ENCODE measurements around the gene FRYL.
"Not testable (repeated sequence)": the region's sequence is repeated elsewhere in the genome, so short reads cannot be mapped to it uniquely, and the experiment has no call there.

FRYL gene

DNA sequence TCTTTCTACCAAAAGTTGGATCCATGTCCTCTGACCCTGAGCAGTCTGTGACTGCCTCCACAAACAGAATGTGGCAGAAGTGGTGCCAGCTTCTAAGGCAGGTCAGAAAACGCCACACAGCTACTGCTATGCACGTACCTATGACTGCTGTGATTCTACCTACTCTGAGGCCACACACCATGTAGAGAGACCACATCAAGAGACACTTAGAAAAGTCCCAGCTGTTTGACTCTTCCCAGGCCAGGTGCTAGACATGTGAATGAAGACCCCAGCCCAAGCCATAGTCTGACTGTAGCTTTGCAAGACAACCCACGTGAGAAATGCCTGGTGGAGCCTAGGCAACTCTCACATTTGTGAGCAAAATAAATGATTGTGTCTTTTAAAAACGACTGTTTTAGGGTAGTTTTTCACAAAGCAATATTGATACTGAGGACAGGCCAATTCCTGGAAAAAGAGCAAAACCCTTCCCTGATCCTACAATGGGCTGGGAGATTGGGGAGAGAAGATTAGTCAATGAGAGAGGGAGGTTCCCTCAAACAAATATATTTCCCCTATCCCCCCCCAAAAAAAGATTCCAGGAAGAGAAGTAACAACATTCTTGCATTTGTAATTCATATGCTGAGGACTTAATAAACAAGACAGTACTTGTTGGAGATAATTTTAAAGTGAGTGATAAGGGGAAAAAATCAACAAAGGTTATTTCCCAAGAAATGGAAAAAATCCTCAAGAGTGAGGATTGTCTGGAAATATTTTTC lies 33.3 kb downstream of the FRYL start:
- no peak for DNase-seq (ENCODE audit: low read depth)

DNA sequence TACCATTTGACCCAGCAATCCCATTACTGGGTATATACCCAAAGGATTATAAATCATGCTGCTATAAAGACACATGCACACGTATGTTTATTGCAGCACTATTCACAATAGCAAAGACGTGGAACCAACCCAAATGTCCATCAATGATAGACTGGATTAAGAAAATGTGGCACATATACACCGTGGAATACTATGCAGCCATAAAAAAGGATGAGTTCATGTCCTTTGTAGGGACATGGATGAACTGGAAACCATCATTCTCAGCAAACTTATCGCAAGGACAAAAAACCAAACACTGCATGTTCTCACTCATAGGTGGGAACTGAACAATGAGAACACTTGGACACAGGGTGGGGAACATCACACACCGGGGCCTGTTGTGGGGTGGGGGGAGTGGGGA lies 34.9 kb downstream of the FRYL start:
- DNase-seq (ENCODE audit: low read depth), result not testable (repeated sequence)

DNA sequence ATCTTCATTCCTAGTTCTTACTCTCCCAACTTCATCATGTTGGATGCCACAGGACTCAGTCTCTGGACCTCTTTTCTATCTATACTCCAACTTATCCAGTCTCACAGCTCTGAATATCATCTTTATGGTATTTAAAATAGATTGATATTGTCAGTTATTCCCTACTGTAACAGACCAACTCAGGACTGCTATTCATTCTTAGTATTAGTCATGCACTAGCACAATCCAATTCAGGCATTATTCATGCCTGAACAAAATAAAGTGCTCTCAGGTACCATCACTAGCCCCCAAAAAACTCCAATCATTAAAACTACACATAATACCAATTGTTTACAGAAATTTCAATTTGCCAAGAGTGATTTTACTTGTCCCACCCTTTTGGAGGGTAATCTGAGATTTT lies 37.7 kb downstream of the FRYL start:
- DNase-seq (ENCODE audit: low read depth), result no peak

DNA sequence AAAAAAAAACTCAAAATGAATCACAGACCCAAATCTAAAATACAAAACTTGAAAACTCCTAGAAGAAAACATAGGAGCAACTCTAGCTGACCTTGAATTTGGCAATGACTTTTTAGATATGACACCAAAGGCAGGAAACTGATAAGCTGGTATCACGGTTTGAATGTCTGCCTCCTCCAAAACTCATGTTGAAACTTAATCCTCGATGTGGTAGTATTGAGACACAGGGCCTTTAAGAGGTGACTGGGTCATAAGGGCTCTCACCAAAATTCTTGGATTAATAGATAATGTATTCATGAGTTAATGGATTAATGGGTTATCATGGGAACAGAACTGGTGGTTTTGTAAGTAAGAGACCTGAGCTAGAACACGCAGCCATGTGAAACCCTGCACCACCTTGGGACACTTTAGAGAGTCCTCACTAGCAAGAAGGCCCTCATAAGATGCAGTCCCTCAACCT lies 40.5 kb downstream of the FRYL start:
- no peak for DNase-seq (ENCODE audit: low read depth)

DNA sequence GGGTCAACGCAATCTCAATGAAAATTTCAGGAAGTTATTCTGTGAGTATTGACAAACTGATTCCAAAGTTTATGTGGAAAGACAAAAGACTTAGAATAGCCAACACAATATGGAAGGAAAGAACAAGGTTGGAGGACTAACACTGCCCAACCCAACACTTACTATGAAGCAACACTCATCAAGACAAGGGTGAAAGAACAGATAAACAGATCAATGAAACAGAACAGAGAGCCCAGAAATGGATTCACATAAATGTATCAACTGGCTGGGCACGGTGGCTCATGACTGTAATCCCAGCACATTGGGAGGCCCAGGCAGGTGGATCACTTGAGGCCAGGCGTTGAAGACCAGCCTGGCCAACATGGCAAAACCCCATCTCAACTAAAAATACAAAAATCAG lies 41.2 kb downstream of the FRYL start:
- no peak for DNase-seq (ENCODE audit: low read depth)

DNA sequence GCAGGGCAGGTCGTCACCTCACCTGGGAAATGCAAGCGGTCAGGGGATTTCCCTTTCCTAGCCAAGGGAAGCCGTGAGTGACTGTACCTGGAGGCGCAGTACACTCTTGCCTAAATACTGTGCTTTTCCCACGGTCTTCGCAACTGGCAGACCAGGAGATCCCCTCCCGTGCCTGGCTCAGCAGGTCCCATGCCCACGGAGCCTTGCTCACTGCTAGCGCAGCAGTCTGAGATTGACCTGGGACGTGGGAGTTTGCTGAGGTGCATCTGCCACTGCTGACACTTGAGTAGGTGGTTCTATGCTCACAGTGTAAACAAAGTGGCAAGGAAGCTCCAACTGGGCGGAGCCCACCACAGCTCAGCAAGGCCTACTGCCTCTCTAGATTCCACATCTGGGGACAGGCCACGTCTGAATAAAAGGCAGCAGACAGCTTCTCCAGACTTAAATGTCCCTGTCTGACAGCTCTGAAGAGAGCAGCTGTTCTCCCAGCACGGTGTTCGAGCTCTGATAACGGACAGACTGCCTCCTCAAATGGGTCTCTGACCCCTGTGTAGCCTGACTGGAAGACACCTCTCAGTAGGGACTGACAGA lies 51.1 kb downstream of the FRYL start:
- peak; percentile 12 for DNase-seq (ENCODE audit: low read depth)

DNA sequence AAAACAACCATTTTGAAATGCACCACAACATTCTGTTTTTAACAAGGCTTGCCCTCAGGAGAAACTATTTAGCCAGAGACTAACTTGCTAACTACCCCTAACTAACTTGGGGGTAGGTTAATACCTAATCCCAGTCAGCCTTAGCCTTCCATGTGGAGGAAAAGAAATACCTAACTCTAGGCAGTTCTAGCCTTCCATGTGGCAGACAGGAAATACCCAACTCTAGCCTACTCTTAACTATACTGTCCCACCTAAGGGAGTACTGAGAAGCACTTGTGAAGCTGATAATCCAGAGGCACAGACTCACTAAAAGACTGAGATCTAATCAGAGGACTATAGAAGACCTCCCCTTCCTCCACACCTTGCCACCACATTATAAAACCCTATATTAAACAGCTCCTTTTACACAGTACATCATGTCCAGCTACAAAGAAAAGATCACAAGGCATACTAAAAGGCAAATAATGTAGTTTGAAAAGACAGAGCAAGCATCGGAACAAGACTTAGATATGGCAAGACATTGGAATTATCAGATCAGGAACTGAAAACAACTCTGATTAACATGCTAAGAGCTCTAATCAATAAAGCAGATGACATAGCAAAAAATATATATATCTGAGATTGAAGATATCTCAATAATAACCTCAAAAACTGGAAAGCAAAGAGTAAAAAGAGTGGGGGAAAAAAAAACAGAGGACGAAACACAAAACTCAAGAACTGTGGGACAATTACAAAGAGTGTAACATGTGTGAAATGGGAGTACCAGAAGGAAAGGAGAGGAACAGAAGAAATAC lies 52.2 kb downstream of the FRYL start:
- no peak for DNase-seq (ENCODE audit: low read depth)

DNA sequence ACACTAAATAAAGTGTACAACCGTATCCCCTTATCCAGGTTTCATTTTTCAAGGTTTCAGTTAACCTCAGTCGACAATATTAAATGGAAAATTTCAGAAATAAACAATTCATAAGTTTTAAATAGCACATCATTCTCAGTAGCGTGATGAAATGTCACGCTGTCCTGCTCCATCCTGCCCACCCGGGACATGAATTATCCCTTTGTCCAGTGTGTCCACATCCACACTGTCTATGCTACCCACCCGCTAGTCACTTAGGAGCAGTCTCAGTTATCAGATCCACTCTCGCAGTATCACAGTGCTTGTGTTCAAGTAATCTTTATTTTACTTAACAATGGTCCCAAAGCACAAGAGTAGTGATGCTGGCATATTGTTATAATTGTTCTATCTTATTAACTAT lies 54.7 kb downstream of the FRYL start:
- no peak for DNase-seq (ENCODE audit: low read depth)

DNA sequence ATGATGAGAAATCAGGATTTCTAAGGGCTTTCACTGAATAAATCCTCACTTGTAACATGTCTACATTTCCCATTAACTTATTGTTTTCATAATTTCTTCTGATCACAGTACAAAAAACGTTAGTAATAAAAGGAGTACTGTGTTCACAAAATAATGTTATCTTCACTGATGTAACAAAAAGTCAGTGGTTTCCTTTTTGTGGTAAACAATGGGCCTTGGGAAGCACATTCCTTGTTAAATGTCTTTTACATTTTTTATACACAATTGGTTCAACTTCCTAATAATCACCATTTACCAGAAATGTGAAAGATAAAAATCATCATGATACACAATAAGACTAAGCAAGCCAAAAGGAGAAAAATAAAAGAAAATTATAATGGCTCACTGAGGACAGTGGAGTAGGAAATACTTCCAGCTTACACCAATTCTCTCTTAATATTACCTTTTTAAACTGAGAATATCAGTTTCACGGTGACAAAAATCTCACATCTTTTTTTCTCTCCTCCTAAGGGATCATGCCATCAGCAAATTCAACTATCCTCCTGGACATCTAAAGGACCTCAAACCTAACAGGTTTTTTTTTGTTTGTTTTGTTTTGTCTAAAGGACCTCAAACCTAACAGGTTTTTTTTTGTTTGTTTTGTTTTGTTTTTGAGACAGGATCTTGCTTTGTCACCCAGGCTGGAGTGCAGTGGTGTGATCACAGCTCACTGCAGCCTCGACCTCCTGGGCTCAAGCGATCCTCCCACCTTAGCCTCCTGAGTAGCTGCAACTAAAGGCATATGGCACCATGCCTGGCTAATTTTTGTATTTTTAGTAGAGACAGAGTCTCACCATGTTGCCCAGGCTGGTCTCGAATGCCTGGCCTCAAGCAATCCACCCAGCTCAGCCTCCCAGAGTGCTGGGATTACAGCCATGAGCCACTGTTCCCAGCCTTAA lies 57.3 kb downstream of the FRYL start:
- no peak for DNase-seq (ENCODE audit: low read depth)

DNA sequence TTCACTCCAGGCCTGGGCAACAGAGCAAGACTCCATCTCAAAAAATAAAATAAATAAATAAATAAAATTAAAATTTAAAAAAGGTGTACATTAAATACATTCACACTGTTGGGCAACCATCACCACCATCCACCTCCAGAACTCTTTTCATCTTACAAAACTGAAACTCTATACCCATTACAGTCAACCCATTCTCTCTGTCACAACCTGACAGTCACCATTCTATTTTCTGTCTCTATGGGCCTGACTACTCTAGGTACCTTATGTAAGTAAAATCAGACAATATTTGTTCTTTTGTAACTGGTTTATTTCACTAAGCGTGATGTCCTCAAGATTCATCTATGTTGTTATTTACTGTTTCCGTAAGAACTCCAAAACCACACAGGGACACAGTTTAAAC lies 59.6 kb downstream of the FRYL start:
- DNase-seq (ENCODE audit: low read depth), result no peak

DNA sequence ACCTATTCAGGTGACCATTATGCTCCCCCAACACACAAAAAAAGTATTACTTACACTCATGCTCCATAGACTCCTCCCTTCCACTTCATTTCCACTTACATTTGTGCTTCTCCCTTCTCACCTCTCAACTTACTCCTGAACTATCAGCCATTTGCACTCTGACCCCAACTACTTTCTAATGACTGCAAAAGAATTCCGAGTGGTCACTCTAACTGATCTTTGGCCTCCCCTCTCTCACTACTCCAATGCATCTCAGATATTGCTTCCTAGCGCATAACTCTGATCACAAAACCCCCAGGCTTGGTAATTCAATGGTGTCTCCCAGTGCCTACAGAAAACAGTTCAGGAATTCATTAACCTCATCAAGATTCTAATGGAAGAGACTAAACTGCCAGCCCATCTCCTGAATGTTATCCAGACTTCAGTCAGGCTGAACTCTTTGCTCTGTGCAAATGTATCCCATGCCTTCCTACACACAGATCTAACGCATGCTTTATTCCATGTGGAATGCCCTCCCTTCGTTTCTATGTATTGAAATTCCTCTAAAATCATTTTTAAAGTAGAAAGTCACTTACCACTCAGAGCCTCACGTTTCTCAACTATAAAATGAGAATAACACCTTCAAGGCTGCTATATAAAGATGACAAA lies 61.1 kb downstream of the FRYL start:
- no peak for DNase-seq (ENCODE audit: low read depth)

DNA sequence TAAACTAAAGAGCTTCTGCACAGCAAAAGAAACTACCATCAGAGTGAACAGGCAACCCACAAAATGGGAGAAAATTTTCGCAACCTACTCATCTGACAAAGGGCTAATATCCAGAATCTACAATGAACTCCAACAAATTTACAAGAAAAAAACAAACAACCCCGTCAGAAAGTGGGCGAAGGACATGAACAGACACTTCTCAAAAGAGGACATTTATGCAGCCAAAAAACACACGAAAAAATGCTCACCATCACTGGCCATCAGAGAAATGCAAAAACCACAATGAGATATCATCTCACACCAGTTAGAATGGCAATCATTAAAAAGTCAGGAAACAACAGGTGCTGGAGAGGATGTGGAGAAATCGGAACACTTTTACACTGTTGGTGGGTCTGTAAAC lies 63.8 kb downstream of the FRYL start:
- DNase-seq (ENCODE audit: low read depth), result not testable (repeated sequence)

DNA sequence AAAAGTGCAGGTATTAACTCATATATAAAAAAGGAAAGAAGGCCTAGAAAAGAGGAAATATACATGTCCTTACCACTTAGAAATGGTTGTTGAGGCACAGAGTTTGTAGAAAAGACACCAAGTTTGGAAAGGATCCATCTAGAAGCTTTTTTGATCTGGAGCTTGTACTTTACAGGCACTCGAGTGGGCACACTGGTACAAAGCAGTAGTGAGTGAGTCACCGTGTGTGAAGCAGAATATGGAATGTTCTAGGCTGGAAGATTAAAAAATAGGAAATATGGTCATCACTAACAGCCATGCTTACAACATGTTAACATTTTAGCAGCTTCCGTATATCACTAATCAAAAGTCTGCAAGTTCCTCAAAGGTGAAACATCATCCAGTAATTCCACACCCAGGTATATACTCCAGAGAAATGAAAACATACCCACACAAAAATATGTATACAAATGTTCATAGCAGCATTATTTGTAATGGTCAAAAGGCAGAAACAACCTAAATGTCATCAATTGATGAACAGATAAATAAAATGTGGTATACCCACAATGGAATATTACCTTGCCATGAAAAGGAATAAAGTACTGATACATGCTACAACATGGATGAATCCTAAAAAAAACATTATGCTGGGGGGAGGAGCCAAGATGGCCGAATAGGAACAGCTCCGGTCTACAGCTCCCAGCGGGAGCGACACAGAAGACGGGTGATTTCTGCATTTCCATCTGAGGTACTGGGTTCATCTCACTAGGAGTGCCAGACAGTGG lies 69.5 kb downstream of the FRYL start:
- DNase-seq (ENCODE audit: low read depth), result no peak

DNA sequence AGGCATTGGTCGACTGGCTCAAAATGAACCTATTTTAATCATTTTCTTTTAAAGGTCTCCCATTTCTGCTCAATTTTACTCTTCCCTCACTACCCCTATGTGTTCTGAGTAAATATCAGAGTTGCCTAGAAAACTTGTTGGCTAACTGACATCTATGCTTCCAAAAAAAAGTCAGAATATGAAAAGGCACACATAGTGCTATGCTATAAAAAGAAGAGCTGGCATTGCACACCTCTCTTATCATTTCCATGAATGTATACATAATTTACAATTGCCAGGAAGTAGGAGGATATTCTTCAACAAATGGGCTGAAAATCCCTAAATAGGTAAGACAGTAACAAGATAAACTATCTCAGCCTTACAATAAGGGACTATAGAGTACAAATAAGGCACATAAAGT lies 70.2 kb downstream of the FRYL start:
- no peak for DNase-seq (ENCODE audit: low read depth)

DNA sequence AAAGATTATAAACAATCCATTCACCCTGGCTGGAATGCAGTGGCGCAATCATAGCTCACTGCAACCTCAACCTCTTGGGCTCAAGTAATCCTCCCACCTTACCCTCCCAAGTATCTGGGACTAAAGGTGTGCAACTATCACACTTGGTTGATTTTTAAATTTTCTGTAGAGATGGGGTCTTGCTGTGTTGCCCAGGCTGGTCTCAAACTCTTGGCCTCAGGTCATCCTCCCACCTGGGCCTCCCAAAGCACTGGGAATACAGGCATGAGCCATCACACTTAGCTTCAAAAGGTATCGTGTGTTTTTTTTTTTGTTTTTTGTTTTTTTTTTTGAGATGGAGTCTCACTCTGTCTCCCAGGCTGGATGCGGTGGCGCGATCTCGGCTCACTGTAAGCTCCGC lies 71.5 kb downstream of the FRYL start:
- DNase-seq (ENCODE audit: low read depth), result no peak

DNA sequence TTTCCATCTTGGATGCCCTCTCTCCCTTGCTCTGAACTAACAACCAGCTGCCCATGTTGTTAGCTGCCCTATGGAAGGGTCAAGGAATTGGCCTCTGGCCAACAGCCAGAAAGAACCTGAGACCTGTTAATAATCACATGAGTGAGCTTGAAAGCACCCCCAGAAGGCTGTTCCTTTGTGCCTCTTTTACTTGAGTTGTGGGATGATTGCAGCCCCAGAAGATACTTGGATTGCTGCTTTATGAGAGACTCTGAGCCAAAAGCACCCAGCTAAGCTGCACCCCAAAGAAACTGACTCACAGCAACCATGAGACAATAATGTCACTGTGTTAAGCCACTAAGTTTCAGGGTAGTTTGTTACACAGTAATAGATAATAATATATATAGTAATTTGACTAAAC lies 73.3 kb downstream of the FRYL start:
- DNase-seq (ENCODE audit: low read depth), result no peak

DNA sequence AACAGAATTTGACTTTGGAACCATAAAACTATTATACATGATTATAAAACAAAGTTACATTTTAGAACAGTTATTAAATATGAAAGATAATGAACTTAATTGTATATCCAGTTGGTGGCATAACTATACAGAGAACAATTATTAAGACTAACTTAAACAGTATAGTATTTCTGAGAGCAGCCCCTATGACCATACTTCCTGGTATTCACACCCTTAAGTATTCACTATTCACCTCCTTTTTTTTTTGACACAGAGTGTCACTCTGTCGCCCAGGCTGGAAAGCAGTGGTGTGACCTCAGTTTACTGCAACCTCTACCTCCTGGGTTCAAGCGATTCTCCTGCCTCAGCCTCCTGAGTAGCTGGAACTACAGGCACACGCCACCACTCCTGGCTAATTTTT lies 74.5 kb downstream of the FRYL start:
- no peak for DNase-seq (ENCODE audit: low read depth)

DNA sequence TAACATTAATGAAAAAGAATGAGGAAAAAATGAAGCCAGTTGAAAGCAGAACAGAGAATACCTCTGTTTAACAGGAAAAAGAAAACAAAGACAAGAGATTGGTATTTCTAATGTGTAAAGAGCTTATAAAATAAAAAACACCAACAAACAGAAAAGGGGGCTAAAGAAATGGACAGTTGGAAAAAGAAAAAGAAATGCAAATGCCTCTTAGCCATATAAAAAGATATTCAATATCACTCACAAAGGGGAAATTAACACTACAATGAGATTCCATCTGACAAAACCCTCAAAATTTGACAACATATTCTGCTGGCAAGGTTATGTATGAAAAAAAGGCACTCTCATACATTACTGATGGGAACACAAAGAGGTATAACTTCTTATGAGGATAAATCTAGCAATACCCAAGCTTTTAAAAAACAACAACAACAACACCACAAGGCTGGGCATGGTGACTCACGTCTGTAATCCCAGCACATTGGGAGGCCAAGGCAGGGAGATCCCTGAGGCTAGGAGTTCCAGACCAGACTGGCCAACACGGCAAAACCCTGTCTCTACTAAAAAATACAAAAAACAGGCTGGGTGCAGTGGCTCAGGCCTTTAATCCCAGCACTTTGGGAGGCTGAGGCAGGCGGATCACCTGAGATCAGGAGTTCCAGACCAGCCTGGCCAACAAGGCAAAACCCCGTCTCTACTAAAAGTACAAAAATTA lies 75.8 kb downstream of the FRYL start:
- DNase-seq (ENCODE audit: low read depth), result no peak

DNA sequence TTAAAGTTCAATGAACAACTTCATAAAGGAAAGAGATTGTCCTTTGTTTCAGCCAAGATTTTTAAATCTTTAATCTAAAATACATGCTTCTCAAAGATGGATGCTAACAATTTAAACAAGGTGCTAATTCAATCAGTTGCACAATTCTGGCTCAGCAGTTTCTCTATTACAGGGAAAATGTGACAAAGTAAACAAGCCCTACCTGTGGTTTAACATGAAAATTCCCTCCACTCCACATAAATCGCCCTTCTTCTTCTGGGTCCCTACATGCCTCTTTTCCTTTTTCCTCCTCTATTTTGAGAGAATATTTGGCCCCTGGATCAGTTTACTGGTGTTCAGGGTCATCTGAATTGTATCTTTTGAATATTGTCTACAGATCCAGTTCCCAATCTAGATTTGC lies 80.6 kb downstream of the FRYL start:
- no peak for DNase-seq (ENCODE audit: low read depth)
